ENCODE measurements around the gene TEX19. TPM values are rescaled to one million over a fixed set of nuclear protein-coding genes. Genes with fewer than 3 reads are reported as not detected.
"Not testable (repeated sequence)": the region's sequence is repeated elsewhere in the genome, so short reads cannot be mapped to it uniquely, and the experiment has no call there.

The TEX19 gene
- total and polyA plus RNA-seq, 9 donors, result 0.07 to 0.17 (median 0.09) TPM; not detected in 1

GRCh38 chr17:82380860-82381702 is 22.0 kb downstream of the TEX19 start:
- peak; percentile 94 for DNase-seq
- 28% methylated on average over 13 of the region's 23 CpGs for WGBS (ENCODE audit: insufficient coverage)
- H3K36me3 ChIP-seq (ENCODE audit: control insufficient read depth, insufficient read depth, low read length), result no peaks in the 10 kb centered on the region
- H3K9me3 ChIP-seq (replicated peaks; ENCODE audit: control insufficient read depth, low read depth, low read length), result no peaks in the 10 kb centered on the region
- peaks cover 25% of the 10 kb centered on the region for H3K27me3 ChIP-seq (ENCODE audit: control insufficient read depth, insufficient read depth, low read length)
- peaks cover 57% of the 10 kb centered on the region for H3K4me1 ChIP-seq (ENCODE audit: control insufficient read depth, insufficient read depth, low read length)
- no peak overlapping the region for H3K4me3 ChIP-seq (ENCODE audit: low read length)
- H3K27ac ChIP-seq (ENCODE audit: low read length), result peak overlapping the region; percentile 80

DNA sequence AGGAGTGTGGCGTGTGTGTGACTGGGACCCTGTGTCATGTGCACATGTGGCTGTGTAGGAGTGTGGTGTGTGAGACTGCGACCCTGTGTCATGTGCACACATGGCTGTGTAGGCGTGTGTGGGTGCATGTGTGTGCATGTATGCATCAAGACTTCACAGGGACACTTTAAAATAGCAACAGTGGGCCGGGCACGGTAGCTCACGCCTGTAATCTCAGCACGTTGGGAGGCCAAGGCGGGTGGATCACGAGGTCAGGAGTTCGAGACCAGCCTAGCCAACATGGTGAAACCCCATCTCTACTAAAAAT is 22.6 kb downstream of the TEX19 start:
- H3K9me3 ChIP-seq (replicated peaks; ENCODE audit: control insufficient read depth, low read depth, low read length); H3K36me3 ChIP-seq (ENCODE audit: control insufficient read depth, insufficient read depth, low read length); H3K4me3 ChIP-seq (ENCODE audit: low read length); DNase-seq: not testable (repeated sequence)
- 78% methylated on average over 2 of the region's 10 CpGs for WGBS (ENCODE audit: insufficient coverage)
- Histone ChIP-seq H3K27ac (ENCODE audit: low read length) (peak overlapping the region; percentile 80), H3K4me1 (ENCODE audit: control insufficient read depth, insufficient read depth, low read length) (peaks cover 62% of the 10 kb centered on the region), H3K27me3 (ENCODE audit: control insufficient read depth, insufficient read depth, low read length) (peaks cover 25% of the 10 kb centered on the region)

GRCh38 chr17:82382220-82382932 is 23.3 kb downstream of the TEX19 start:
- H3K4me1 ChIP-seq (ENCODE audit: control insufficient read depth, insufficient read depth, low read length), result peaks cover 69% of the 10 kb centered on the region
- H3K27ac ChIP-seq (ENCODE audit: low read length); DNase-seq; H3K36me3 ChIP-seq (ENCODE audit: control insufficient read depth, insufficient read depth, low read length); H3K9me3 ChIP-seq (replicated peaks; ENCODE audit: control insufficient read depth, low read depth, low read length); H3K4me3 ChIP-seq (ENCODE audit: low read length): not testable (repeated sequence)
- 87% methylated on average over 17 of the region's 21 CpGs for WGBS (ENCODE audit: insufficient coverage)
- peaks cover 27% of the 10 kb centered on the region for H3K27me3 ChIP-seq (ENCODE audit: control insufficient read depth, insufficient read depth, low read length)

DNA sequence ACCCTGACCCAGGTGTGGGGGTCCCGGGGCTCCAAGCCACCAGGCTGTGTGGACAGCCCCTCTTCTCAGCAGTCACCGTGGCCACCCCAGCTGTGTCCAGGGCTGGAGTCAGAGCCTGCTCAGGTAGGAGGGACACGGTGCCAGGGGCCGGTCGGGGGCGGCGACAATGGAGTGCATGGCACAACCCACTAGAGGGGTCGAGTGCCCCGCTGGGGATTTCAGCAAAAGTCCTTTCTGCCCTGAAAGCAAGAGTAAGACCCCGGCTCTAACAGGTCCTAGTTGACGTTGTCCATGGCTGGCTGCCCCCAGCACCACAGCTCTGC is 23.8 kb downstream of the TEX19 start:
- 83% methylated on average over 11 of the region's 11 CpGs for WGBS (ENCODE audit: insufficient coverage)
- Histone ChIP-seq H3K9me3 (replicated peaks; ENCODE audit: control insufficient read depth, low read depth, low read length) (no peaks in the 10 kb centered on the region), H3K36me3 (ENCODE audit: control insufficient read depth, insufficient read depth, low read length) (no peaks in the 10 kb centered on the region), H3K27me3 (ENCODE audit: control insufficient read depth, insufficient read depth, low read length) (peaks cover 30% of the 10 kb centered on the region), H3K27ac (ENCODE audit: low read length) (no peak overlapping the region), H3K4me1 (ENCODE audit: control insufficient read depth, insufficient read depth, low read length) (peaks cover 74% of the 10 kb centered on the region), H3K4me3 (ENCODE audit: low read length) (no peak overlapping the region)
- no peak for DNase-seq

DNA sequence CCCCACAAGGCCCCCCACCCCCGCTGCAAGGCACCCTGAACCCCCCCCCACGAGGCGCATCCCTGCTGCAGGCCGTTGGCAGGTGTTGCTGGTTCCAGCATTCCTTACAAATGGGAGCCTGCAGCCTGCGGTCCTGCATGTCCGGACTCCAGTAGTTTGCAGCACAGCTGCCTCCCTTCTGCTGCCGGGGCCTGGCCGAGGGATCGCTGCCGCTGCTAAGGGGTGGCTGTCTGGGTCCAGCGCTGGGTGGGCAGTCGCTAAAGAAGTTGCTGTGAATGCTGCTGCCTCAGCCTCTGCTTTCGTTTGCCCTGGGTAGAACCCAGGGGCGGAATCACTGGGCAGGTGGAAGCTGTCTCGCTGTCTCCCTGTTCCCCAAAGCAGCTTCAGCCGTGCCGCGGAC is 24.4 kb downstream of the TEX19 start:
- H3K27me3 ChIP-seq (ENCODE audit: control insufficient read depth, insufficient read depth, low read length), result peaks cover 27% of the 10 kb centered on the region
- DNase-seq, result peak; percentile 30
- H3K27ac ChIP-seq (ENCODE audit: low read length), result peak overlapping the region; percentile 47
- H3K9me3 ChIP-seq (replicated peaks; ENCODE audit: control insufficient read depth, low read depth, low read length), result no peaks in the 10 kb centered on the region
- H3K4me3 ChIP-seq (ENCODE audit: low read length), result no peak overlapping the region
- peaks cover 74% of the 10 kb centered on the region for H3K4me1 ChIP-seq (ENCODE audit: control insufficient read depth, insufficient read depth, low read length)
- no peaks in the 10 kb centered on the region for H3K36me3 ChIP-seq (ENCODE audit: control insufficient read depth, insufficient read depth, low read length)
- 18% methylated on average over 14 of the region's 18 CpGs for WGBS (ENCODE audit: insufficient coverage)

- Histone ChIP-seq H3K27me3 (ENCODE audit: control insufficient read depth, insufficient read depth, low read length) (peaks cover 21% of the 10 kb centered on the region), H3K27ac (ENCODE audit: low read length) (peak overlapping the region; percentile 72), H3K4me1 (ENCODE audit: control insufficient read depth, insufficient read depth, low read length) (peaks cover 71% of the 10 kb centered on the region), H3K4me3 (ENCODE audit: low read length) (no peak overlapping the region), H3K36me3 (ENCODE audit: control insufficient read depth, insufficient read depth, low read length) (no peaks in the 10 kb centered on the region), H3K9me3 (replicated peaks; ENCODE audit: control insufficient read depth, low read depth, low read length) (no peaks in the 10 kb centered on the region)
- WGBS (ENCODE audit: insufficient coverage), result 49% methylated on average over 17 of the region's 22 CpGs
- no peak for DNase-seq
Observed at GRCh38 chr17:82384051-82384729, 25.1 kb downstream of the TEX19 start.

DNA sequence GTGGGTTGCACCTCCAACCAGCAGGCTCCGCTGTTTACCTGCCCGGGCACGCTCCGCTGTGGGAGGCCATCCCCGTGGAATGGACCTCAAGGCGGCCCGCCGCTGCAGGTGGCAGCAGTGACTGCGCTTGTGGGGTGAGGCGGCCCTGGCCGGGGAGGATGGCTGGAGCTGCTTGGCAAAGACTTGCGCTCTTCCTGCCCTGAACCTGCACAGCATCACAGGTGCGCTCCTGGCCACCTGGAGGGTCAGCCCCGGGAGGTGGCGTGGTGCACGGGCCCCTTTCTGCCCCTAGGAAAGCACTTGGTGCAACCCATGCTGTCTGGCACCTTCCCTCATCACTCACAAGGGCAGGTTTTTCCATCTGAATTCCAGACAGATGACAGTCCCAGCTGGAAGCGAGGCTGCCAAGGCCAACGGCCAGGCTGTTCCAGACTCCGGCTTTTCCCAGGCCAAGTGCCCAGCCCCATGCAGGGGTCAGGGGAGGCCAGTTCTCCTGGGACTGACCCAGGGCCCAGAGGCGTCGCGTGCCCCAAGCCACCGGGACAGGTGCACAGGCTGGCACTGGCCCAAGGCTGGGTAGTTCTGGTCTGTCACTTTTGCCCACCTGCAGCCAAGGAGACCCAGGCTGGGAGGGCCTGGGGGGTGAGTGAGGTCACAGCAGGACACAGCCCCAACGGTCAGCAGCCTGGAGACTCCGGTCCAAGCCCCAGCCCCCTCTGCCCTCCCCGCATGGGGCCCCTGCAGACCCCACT is 25.9 kb downstream of the TEX19 start:
- peaks cover 65% of the 10 kb centered on the region for H3K4me1 ChIP-seq (ENCODE audit: control insufficient read depth, insufficient read depth, low read length)
- H3K36me3 ChIP-seq (ENCODE audit: control insufficient read depth, insufficient read depth, low read length), result no peaks in the 10 kb centered on the region
- peak overlapping the region; percentile 72 for H3K27ac ChIP-seq (ENCODE audit: low read length)
- no peaks in the 10 kb centered on the region for H3K9me3 ChIP-seq (replicated peaks; ENCODE audit: control insufficient read depth, low read depth, low read length)
- peak; percentile 74 for DNase-seq
- no peak overlapping the region for H3K4me3 ChIP-seq (ENCODE audit: low read length)
- H3K27me3 ChIP-seq (ENCODE audit: control insufficient read depth, insufficient read depth, low read length), result peaks cover 20% of the 10 kb centered on the region
- WGBS (ENCODE audit: insufficient coverage), result 28% methylated on average over 17 of the region's 26 CpGs

DNA sequence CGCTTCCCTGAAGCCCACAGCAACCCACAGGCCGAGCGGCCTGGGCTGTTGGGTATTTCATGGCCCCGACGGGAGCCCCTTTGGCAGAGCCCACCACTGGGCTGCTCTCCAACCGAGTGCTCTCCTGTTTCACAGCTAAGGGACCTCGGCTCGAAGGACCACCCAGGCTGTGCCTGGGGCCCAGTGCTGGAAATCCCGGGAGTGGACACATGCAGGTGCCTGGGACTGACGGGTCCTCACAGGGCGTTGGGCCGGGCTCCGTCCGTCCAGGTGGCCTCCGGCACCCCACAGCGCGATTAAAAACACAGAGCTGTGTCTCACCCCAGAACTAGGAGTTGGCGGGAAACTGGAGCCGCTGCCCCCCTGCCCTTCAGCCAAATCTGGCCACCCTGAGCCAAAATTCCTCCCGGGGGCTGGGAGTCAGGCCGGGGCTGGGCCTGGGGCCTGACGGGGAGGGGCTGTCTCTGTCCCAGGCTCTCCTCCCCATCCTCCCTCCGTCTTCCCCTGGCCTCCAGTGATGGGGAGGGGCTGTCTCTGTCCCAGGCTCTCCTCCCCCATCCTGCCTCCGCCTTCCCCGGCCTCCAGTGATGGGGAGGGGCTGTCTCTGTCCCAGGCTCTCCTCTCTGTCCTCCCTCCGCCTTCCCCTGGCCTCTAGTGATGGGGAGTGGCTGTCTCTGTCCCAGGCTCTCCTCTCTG is 26.7 kb downstream of the TEX19 start:
- H3K27me3 ChIP-seq (ENCODE audit: control insufficient read depth, insufficient read depth, low read length), result peaks cover 16% of the 10 kb centered on the region
- no peak overlapping the region for H3K4me3 ChIP-seq (ENCODE audit: low read length)
- no peaks in the 10 kb centered on the region for H3K9me3 ChIP-seq (replicated peaks; ENCODE audit: control insufficient read depth, low read depth, low read length)
- 7% methylated on average over 14 of the region's 26 CpGs for WGBS (ENCODE audit: insufficient coverage)
- peaks cover 62% of the 10 kb centered on the region for H3K4me1 ChIP-seq (ENCODE audit: control insufficient read depth, insufficient read depth, low read length)
- H3K27ac ChIP-seq (ENCODE audit: low read length), result peak overlapping the region; percentile 76
- DNase-seq, result peak; percentile 82
- H3K36me3 ChIP-seq (ENCODE audit: control insufficient read depth, insufficient read depth, low read length), result peaks cover 3% of the 10 kb centered on the region

DNA sequence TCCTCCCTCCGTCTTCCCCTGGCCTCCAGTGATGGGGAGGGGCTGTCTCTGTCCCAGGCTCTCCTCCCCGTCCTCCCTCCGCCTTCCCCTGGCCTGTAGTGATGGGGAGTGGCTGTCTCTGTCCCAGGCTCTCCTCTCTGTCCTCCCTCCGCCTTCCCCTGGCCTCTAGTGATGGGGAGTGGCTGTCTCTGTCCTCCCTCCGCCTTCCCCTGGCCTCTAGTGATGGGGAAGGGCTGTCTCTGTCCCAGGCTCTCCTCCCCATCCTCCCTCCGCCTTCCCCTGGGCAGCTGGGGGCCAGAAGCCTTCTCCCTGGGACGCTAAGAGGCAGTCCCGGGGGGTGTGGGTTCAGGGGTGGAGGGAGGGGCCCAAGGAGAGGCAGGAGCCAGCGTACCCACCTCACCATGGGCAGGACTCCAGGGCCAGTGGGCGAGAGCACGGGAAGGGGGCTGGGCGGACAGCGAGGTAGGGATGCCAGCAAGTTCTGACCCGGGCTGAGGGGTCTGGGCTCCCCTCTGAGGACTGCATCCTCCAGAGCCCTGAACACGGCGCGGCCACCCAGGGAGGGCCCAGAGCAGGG is 27.3 kb downstream of the TEX19 start:
- Histone ChIP-seq H3K27me3 (ENCODE audit: control insufficient read depth, insufficient read depth, low read length) (peaks cover 14% of the 10 kb centered on the region), H3K4me3 (ENCODE audit: low read length) (no peak overlapping the region), H3K4me1 (ENCODE audit: control insufficient read depth, insufficient read depth, low read length) (peaks cover 56% of the 10 kb centered on the region), H3K36me3 (ENCODE audit: control insufficient read depth, insufficient read depth, low read length) (peaks cover 3% of the 10 kb centered on the region), H3K9me3 (replicated peaks; ENCODE audit: control insufficient read depth, low read depth, low read length) (no peaks in the 10 kb centered on the region), H3K27ac (ENCODE audit: low read length) (peak overlapping the region; percentile 42)
- DNase-seq, result peak; percentile 72
- 31% methylated on average over 8 of the region's 17 CpGs for WGBS (ENCODE audit: insufficient coverage)

All from muscle of leg (tissue), 11 donors.